GM23338 (cell line): Measurements from ENCODE around the gene CDK5R1. TPM values are rescaled to one million over a fixed set of nuclear protein-coding genes. Genes with fewer than 3 reads are reported as not detected.

Source experiments
- ATAC-seq: fragments of 200-7000 bp; cut with Tn5 transposase; 3 replicates; pipeline ENCODE4 v1.9.1; 2020
- DNase-seq: peaks from one replicate; pipeline ENCODE4 v3.0.0-alpha.2; 2015; ENCODE audit warnings: low spot score
- H2AFZ ChIP-seq: fragments of 200-600 bp; sonication (generic); 2 replicates; pipeline ENCODE4 v1.8.0; 2016; ENCODE audit warnings: antibody characterized with exemption, mild to moderate bottlenecking, moderate library complexity
- H3F3A ChIP-seq: fragments of 200-600 bp; sonication (generic); replicated peaks from 2 replicates; pipeline ENCODE4 v1.8.0; 2017; ENCODE audit warnings: antibody characterized with exemption, mixed run types, low read depth
- H3K27ac ChIP-seq: fragments of 200-600 bp; sonication (generic); 2 replicates; pipeline ENCODE4 v1.6.1; 2016; ENCODE audit warnings: low read depth
- H3K27me3 ChIP-seq: fragments of 200-600 bp; sonication (generic); 2 replicates; pipeline ENCODE4 v1.8.0; 2016; ENCODE audit warnings: mild to moderate bottlenecking, mixed run types, moderate library complexity; ENCODE audit not compliant: insufficient read depth
- H3K36me3 ChIP-seq: fragments of 200-600 bp; sonication (generic); 2 replicates; pipeline ENCODE4 v1.8.0; 2016; ENCODE audit warnings: mild to moderate bottlenecking; ENCODE audit not compliant: insufficient read depth
- H3K4me1 ChIP-seq: fragments of 200-600 bp; sonication (generic); 2 replicates; pipeline ENCODE4 v1.8.0; 2016; ENCODE audit warnings: mild to moderate bottlenecking, moderate library complexity; ENCODE audit not compliant: insufficient read depth
- H3K4me2 ChIP-seq: fragments of 200-600 bp; sonication (generic); 2 replicates; pipeline ENCODE4 v1.7.1; 2017; ENCODE audit warnings: mixed run types
- H3K4me3 ChIP-seq: fragments of 200-600 bp; sonication (generic); 2 replicates; pipeline ENCODE4 v1.6.1; 2016; ENCODE audit warnings: mixed run types
- H3K79me2 ChIP-seq: fragments of 200-600 bp; sonication (generic); replicated peaks from 2 replicates; pipeline ENCODE4 v1.8.0; 2017; ENCODE audit warnings: mild to moderate bottlenecking; ENCODE audit not compliant: insufficient read depth
- H3K9me2 ChIP-seq: fragments of 200-600 bp; sonication (generic); 2 replicates; pipeline ENCODE4 v1.8.0; 2017; ENCODE audit not compliant: insufficient read depth
- H4K20me1 ChIP-seq: fragments of 200-600 bp; sonication (generic); replicated peaks from 2 replicates; pipeline ENCODE4 v1.8.0; 2017; ENCODE audit warnings: mild to moderate bottlenecking; ENCODE audit not compliant: insufficient read depth
- H3K27ac Mint-ChIP-seq: 2 replicates; pipeline ENCODE4 v1.8.0; 2020; ENCODE audit warnings: inconsistent platforms, mild to moderate bottlenecking, moderate library complexity, mixed read lengths
- H3K27me3 Mint-ChIP-seq: 3 replicates; pipeline ENCODE4 v1.8.0; 2022; ENCODE audit warnings: low read depth, mild to moderate bottlenecking, moderate library complexity, mixed read lengths, inconsistent platforms; ENCODE audit not compliant: insufficient read depth, poor library complexity
- H3K36me3 Mint-ChIP-seq: 3 replicates; pipeline ENCODE4 v1.8.0; 2021; ENCODE audit warnings: low read depth, mild to moderate bottlenecking, inconsistent platforms, moderate library complexity, mixed read lengths
- H3K4me1 Mint-ChIP-seq: 3 replicates; pipeline ENCODE4 v1.8.0; 2020; ENCODE audit warnings: mild to moderate bottlenecking, inconsistent platforms, mixed read lengths
- H3K4me3 Mint-ChIP-seq: 3 replicates; pipeline ENCODE4 v1.8.0; 2021; ENCODE audit warnings: moderate library complexity, mild to moderate bottlenecking, inconsistent platforms, mixed read lengths
- H3K9me3 Mint-ChIP-seq: 3 replicates; pipeline ENCODE4 v1.8.0; 2020; ENCODE audit warnings: moderate library complexity, mild to moderate bottlenecking, inconsistent platforms, mixed read lengths
- CREB1 ChIP-seq: fragments of 250-450 bp; sonication (Bioruptor Pico); IDR thresholded peaks from 2 replicates; pipeline ENCODE4 v1.5.0; 2020; ENCODE audit warnings: low read depth, mild to moderate bottlenecking, moderate library complexity
- EZH2 ChIP-seq: fragments of 200-600 bp; sonication (generic); IDR thresholded peaks from one replicate; pipeline ENCODE4 v1.8.0; 2017; ENCODE audit warnings: antibody characterized with exemption, mild to moderate bottlenecking, low read depth; ENCODE audit not compliant: unreplicated experiment
- EZH2phosphoT487 ChIP-seq: fragments of 200-600 bp; sonication (generic); IDR thresholded peaks from one replicate; pipeline ENCODE4 v1.8.1; 2018; ENCODE audit warnings: antibody characterized with exemption; ENCODE audit not compliant: unreplicated experiment
- JUNB ChIP-seq: IDR thresholded peaks from one replicate; pipeline ENCODE4 v1.6.1; 2016; ENCODE audit warnings: antibody characterized with exemption; ENCODE audit not compliant: unreplicated experiment
- NANOG ChIP-seq: IDR thresholded peaks from 2 replicates; pipeline ENCODE4 v1.6.1; 2016; ENCODE audit warnings: antibody characterized with exemption, borderline replicate concordance
- POLR2AphosphoS5 ChIP-seq: IDR thresholded peaks from 2 replicates; pipeline ENCODE4 v1.6.1; 2016; ENCODE audit warnings: antibody characterized with exemption, low read depth
- REST ChIP-seq: IDR thresholded peaks from one replicate; pipeline ENCODE4 v1.6.1; 2018; ENCODE audit warnings: antibody characterized with exemption; ENCODE audit not compliant: unreplicated experiment
- STAT1 ChIP-seq: IDR thresholded peaks from one replicate; pipeline ENCODE4 v1.6.1; 2016; ENCODE audit warnings: antibody characterized with exemption; ENCODE audit not compliant: unreplicated experiment
- ZNF114 ChIP-seq: fragments of 250-450 bp; sonication (Bioruptor Pico); IDR thresholded peaks from 2 replicates; pipeline ENCODE4 v1.5.0; 2020; ENCODE audit warnings: mild to moderate bottlenecking, moderate library complexity
- ZNF331 ChIP-seq: fragments of 250-450 bp; sonication (Bioruptor Pico); IDR thresholded peaks from 2 replicates; pipeline ENCODE4 v1.5.0; 2020; ENCODE audit warnings: low read depth, mild to moderate bottlenecking, moderate library complexity
- ZNF462 ChIP-seq: fragments of 250-450 bp; sonication (Bioruptor Pico); IDR thresholded peaks from 2 replicates; pipeline ENCODE4 v1.5.0; 2020; ENCODE audit warnings: mild to moderate bottlenecking, moderate library complexity
- polyA plus RNA-seq: library from polyadenylated mRNA; unstranded; fragments of >200 nt; fragmentation: Nextera tagmentation; extraction: Ambion mirVana; gene quantifications from 2 replicates; pipeline ENCODE4 v1.2.1, GENCODE V29; 2016
- total RNA-seq: library from RNA; depleted of rRNA; stranded (reverse); fragments of >200 nt; shearing (Covaris generic); gene quantifications from 2 replicates; pipeline ENCODE4 v1.2.3, GENCODE V29; 2014
- TF ChIP-seq, protein P1 (sequence below): IDR thresholded peaks from 2 replicates; pipeline ENCODE4 v1.6.1; 2016; ENCODE audit warnings: antibody characterized with exemption
- TF ChIP-seq, protein P2 (sequence below), 2 experiments: fragments of 200-600 bp in 1 of 2; sonication (generic) in 1 of 2; conservative IDR thresholded peaks; 2 replicates each; pipeline versions ENCODE4 v1.5.1 to v1.6.1; 2016 to 2017; ENCODE audit warnings: antibody characterized with exemption in 2 of 2, low read depth in 2 of 2, mild to moderate bottlenecking in 2 of 2, moderate library complexity in 1 of 2

Gene CDK5R1
- total and polyA plus RNA-seq, 2 experiments from 2014 or later = 4.0 to 11.6 TPM

- Histone ChIP-seq H4K20me1 (no peaks in the 10 kb centered on the region), H3K4me3 (no peak overlapping the region), H3K4me1 (peaks cover 60% of the 10 kb centered on the region), H3K79me2 (no peaks in the 10 kb centered on the region), H2AFZ (no peak overlapping the region), H3K4me2 (peak overlapping the region; percentile 71; the same call in 1 of the 2 replicates), H3K36me3 (no peaks in the 10 kb centered on the region), H3K27me3 (no peaks in the 10 kb centered on the region), H3K27ac (no peak overlapping the region), H3K9me2 (no peaks in the 10 kb centered on the region), H3F3A (peaks cover 21% of the 10 kb centered on the region)
- peaks cover 13% of the 10 kb centered on the region for H3K27me3 Mint-ChIP-seq
- no peaks in the 10 kb centered on the region for H3K9me3 Mint-ChIP-seq
- TF ChIP-seq, protein P1, sequence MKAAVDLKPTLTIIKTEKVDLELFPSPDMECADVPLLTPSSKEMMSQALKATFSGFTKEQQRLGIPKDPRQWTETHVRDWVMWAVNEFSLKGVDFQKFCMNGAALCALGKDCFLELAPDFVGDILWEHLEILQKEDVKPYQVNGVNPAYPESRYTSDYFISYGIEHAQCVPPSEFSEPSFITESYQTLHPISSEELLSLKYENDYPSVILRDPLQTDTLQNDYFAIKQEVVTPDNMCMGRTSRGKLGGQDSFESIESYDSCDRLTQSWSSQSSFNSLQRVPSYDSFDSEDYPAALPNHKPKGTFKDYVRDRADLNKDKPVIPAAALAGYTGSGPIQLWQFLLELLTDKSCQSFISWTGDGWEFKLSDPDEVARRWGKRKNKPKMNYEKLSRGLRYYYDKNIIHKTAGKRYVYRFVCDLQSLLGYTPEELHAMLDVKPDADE = no peak
- TF ChIP-seq EZH2phosphoT487 = no peak
- no peak for TF ChIP-seq ZNF462
- TF ChIP-seq JUNB = no peak
- no peak for TF ChIP-seq STAT1
- no peak for TF ChIP-seq CREB1 (CRISPR knock-in tag)
- TF ChIP-seq EZH2 = no peak
- no peak for TF ChIP-seq REST
- no peak for TF ChIP-seq ZNF331 (CRISPR knock-in tag)
- TF ChIP-seq, protein P2, sequence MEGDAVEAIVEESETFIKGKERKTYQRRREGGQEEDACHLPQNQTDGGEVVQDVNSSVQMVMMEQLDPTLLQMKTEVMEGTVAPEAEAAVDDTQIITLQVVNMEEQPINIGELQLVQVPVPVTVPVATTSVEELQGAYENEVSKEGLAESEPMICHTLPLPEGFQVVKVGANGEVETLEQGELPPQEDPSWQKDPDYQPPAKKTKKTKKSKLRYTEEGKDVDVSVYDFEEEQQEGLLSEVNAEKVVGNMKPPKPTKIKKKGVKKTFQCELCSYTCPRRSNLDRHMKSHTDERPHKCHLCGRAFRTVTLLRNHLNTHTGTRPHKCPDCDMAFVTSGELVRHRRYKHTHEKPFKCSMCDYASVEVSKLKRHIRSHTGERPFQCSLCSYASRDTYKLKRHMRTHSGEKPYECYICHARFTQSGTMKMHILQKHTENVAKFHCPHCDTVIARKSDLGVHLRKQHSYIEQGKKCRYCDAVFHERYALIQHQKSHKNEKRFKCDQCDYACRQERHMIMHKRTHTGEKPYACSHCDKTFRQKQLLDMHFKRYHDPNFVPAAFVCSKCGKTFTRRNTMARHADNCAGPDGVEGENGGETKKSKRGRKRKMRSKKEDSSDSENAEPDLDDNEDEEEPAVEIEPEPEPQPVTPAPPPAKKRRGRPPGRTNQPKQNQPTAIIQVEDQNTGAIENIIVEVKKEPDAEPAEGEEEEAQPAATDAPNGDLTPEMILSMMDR (conservative IDR thresholded peaks at IDR 0.05; ENCODE audit: low read depth in 2 of 2) = no peak
- TF ChIP-seq NANOG = no peak
- TF ChIP-seq POLR2AphosphoS5 = no peak
- TF ChIP-seq ZNF114 (CRISPR knock-in tag) = no peak
- H3K36me3 Mint-ChIP-seq = no peaks in the 10 kb centered on the region
- H3K4me1 Mint-ChIP-seq = peaks cover 71% of the 10 kb centered on the region
- no peak overlapping the region for H3K27ac Mint-ChIP-seq
- DNase-seq (no peak), ATAC-seq (no peak)
- peak overlapping the region; percentile 31; the same call in 1 of the 3 replicates for H3K4me3 Mint-ChIP-seq
Measured at GRCh38 chr17:32517982-32518381, 31.2 kb downstream of the CDK5R1 start.
